ENCODE measurements around the gene AJUBA.

DNA sequence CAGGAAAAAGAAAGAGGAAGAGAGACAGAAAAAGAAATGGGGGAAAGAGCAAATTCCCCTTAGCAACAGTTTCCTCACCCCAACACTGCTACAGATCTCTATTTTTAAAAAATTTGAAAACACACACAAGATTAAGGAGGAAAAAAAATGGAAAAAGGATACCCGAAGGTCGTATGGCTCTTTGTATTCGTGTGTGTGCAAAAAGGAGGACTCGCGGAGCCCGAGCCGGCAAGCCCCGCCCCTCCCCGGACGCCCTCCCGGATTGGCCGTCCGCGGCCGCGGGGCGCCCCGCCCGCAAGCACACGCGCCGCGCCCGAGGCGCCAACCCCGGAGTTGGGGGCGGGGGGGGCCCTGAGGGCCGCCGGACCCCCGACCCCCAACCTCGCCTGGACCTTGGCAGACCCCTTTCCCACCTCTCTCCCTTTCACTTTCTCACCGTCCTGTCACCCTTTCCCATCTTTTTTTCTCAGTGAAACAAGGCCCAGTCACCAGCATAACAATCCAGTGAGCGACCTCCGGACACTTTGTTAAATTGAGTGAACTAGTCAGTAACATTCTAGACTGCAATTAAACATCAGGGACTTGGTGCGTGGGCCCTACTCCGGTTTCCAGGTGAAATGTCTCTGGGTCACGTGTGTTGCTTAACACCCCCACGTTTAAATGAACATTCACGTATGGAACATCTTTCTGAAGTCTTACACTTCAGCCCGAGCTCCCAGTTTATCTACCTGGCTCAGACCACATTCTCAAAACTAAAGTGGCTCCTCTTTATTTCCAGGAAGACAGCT is 27.8 kb upstream of the AJUBA start, which contains the start of gene C14orf93:
- TF ChIP-seq, protein P1, sequence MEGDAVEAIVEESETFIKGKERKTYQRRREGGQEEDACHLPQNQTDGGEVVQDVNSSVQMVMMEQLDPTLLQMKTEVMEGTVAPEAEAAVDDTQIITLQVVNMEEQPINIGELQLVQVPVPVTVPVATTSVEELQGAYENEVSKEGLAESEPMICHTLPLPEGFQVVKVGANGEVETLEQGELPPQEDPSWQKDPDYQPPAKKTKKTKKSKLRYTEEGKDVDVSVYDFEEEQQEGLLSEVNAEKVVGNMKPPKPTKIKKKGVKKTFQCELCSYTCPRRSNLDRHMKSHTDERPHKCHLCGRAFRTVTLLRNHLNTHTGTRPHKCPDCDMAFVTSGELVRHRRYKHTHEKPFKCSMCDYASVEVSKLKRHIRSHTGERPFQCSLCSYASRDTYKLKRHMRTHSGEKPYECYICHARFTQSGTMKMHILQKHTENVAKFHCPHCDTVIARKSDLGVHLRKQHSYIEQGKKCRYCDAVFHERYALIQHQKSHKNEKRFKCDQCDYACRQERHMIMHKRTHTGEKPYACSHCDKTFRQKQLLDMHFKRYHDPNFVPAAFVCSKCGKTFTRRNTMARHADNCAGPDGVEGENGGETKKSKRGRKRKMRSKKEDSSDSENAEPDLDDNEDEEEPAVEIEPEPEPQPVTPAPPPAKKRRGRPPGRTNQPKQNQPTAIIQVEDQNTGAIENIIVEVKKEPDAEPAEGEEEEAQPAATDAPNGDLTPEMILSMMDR (IDR thresholded peaks at IDR 0.05; ENCODE audit: low read depth, low read length): no peak
- no peak for TF ChIP-seq EZH2phosphoT487 (IDR thresholded peaks at IDR 0.05; ENCODE audit: low read depth)
